ENCODE measurements around the gene ADAM12. TPM values are rescaled to one million over a fixed set of nuclear protein-coding genes. Genes with fewer than 3 reads are reported as not detected.

ADAM12 gene
- total RNA-seq, 1 experiment from 2014 or later: not detected

DNA sequence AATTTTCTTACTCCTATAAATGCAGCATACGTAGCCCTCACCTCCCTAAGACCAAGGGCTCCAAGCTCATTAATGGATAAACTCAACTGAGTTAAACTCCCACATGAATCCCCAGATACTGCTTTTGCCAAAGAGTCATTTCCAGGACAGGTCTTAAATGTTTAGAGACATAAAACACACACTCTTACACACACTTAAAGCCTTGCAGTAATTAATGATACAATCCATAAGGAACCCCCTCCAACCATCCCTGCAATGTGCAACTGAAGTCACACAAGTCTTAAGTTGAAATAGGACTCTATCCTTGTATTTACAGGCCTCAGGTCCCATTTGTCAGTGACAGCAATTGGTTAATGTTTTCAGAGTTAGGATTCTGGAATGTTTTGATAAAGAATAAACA is 297.8 kb downstream of the ADAM12 start:
- no peak for DNase-seq (ENCODE audit: low spot score)

DNA sequence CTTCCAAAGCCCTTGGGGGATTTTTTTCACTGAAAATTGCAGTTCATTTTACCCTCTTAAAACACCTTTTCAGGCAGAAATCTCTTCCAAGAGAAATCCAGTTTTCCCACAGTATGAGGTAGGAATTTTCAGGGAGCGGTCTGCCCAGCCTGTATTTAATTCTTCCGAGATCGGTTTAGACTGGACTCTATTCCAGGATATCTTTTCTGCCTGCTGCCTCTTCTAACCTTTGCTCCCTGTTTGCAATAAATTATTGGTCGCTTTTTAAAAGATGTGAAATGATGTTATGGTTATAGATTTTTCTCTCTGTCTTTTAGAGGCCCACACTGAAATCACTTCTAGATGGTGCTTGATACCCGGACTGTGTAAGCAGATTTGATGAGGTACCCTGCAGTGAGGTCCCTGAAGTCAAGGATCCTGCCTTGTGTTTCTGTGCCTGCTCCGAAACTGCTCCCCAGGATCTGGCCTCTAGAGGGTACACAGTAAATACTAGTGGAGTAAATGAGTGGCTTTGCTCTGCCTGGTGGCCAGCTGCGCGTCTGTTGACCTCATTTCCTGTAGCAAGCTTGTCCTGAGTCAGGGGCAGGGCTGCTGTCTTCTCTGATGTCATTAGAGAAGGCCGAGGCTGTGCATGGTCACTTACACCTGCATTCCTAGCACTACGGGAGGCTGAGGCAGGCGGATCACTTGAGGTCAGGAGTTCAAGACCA is 300.3 kb downstream of the ADAM12 start:
- no peak for DNase-seq (ENCODE audit: low spot score)

DNA sequence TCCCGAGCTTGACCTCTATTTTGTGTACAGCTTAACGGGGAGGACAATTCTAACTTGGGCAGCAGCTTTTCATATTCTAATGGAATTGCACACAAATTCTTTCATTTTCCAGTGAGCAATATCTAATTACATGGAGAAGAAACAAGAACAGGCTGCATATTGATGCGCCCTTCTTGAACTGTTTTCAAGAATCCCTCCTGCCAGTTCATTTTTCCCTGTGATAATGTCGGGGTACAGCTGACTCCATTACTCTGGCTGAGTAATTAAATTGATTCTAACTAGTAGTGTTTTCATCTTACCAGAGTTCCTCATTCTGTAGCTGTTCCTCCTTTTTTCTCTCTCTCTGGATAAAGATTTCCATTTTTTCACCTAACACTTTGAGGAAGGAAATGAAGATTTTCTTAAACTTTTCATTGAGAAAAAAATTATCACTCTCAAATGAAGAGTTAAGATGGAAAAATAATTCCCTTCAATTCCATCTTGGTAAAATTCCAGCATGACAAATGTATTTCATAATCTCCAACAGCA is 301.1 kb downstream of the ADAM12 start:
- no peak for DNase-seq (ENCODE audit: low spot score)

GRCh38 chr10:126085806-126086205 is 302.5 kb downstream of the ADAM12 start:
- DNase-seq (ENCODE audit: low spot score): no peak

GRCh38 chr10:126084369-126084768 is 303.9 kb downstream of the ADAM12 start:
- no peak for DNase-seq (ENCODE audit: low spot score)

- no peak for DNase-seq (ENCODE audit: low spot score)
Measured at GRCh38 chr10:126083009-126083408, 305.3 kb downstream of the ADAM12 start.

DNA sequence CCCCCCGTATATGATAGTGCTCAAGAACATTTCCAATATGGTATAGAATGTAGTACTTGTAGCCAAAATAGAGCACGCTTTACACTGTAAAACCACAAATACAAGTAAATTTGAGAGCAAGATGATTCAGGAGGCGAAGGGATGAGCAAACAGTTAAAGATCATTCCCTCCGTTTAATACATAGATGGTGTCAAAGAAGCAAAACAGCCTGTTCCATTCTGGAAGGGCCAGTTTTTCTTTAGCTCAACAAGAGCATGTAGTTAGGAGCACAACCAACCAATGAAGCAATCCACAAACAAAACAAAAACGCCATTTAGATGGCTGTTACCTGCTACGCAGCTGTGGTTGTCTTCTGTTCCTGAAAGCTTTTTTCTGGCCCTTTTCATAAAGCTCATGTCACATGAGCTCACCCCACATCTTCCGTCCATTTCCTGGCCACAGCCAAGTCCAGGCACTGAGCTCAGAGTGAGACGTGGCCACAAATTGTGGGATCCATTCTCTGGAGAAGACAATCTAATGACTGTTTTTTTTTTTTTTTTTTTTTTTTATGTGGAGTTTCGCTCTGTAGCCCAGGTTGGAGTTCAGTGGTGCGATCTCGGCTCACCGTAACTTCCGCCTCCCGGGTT is 306.3 kb downstream of the ADAM12 start:
- DNase-seq (ENCODE audit: low spot score): no peak

- DNase-seq (ENCODE audit: low spot score): no peak
Measured at GRCh38 chr10:126080879-126081411, 307.3 kb downstream of the ADAM12 start.

DNA sequence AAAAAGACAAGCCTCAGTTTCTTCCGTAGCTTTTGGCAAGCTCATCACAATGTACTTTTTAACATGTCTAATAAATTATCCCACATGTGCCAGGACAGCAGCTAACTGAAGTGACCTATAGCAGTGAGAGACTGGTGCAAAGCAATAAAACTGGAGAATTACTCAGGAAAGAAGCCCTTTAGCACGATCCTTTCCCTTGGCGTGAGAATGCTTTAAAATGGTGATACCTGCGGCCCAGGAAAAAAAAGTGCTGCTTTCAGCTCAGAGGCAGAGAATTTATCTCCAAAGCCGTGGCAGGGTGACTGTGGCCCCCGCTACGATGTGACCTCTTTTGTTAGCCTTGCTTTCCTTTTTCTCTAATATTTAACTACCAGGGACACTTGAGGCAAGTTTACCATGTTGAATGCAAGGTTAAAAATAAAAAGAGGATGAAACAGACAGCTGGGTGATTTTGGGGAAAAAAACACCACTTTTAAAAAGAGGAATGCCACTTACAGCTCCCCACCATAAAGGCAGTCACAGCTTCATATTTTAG is 307.9 kb downstream of the ADAM12 start:
- no peak for DNase-seq (ENCODE audit: low spot score)

GRCh38 chr10:126075009-126075408 is 313.3 kb downstream of the ADAM12 start:
- DNase-seq (ENCODE audit: low spot score): no peak

GRCh38 chr10:126074291-126074690 is 314.0 kb downstream of the ADAM12 start:
- no peak for DNase-seq (ENCODE audit: low spot score)

DNA sequence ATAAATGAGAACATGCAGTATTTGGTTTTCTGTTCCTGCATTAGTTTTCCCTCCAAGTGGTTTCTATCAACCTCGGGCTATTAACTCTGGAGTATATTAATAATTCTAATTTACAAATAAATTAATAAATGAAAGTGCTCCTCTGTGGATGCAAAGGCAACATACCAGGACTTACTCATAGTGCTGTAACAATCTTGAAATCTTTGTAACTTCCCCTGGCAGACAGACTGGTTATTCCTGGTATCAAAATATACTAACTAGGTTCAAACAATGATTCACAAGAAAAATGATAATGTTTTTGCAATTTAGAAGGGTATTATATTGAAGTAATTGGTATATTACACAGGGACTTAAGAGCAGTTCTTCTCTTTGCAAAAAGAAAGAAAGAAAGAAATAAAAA is 314.7 kb downstream of the ADAM12 start:
- DNase-seq (ENCODE audit: low spot score): no peak

DNA sequence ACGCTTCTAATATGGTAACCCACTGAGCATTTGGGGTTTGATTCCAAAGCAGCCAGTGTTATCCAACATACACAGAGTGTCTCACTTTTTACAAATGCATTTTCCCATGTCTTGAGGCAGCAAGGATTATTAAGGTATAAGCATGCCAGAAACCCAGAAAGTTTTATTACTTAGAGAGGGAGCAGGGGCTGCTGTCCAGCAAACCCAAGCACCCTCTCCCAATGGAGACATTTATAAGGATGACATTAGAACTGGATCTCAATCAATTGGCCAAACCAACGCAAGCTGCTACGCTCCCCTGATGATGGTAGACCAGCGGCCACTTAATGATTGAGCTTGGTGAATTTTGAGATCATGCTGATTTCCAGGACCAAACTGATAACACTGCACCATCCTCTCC is 315.7 kb downstream of the ADAM12 start:
- DNase-seq (ENCODE audit: low spot score): no peak

- DNase-seq (ENCODE audit: low spot score): no peak
Measured at GRCh38 chr10:126070476-126071215, 317.6 kb downstream of the ADAM12 start.

GRCh38 chr10:126068322-126068721 is 320.0 kb downstream of the ADAM12 start:
- DNase-seq (ENCODE audit: low spot score): no peak

DNA sequence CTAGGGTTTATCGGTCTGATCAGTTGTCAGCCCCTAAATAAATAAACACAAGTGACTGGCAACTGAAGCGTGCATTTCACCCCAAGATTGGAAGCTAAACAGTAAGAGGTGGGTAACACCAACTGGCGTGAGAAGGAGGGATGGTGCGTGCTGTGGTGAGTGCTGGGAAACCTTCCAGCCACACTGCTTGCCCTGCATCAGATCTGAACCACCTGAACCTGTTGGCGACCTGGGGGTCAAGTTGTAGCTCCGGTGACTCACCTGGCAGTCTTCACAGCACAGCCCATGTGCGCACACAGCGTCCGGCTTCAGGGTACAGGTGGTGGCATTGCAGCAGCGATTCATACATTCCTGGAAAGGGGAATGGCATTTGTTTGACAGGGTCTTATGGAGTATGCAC is 321.8 kb downstream of the ADAM12 start:
- no peak for DNase-seq (ENCODE audit: low spot score)

GRCh38 chr10:126065751-126066377 is 322.4 kb downstream of the ADAM12 start:
- DNase-seq (ENCODE audit: low spot score): no peak

GRCh38 chr10:126064512-126064911 is 323.8 kb downstream of the ADAM12 start:
- no peak for DNase-seq (ENCODE audit: low spot score)

- no peak for DNase-seq (ENCODE audit: low spot score)
Measured at GRCh38 chr10:126063353-126063791, 324.9 kb downstream of the ADAM12 start.

DNA sequence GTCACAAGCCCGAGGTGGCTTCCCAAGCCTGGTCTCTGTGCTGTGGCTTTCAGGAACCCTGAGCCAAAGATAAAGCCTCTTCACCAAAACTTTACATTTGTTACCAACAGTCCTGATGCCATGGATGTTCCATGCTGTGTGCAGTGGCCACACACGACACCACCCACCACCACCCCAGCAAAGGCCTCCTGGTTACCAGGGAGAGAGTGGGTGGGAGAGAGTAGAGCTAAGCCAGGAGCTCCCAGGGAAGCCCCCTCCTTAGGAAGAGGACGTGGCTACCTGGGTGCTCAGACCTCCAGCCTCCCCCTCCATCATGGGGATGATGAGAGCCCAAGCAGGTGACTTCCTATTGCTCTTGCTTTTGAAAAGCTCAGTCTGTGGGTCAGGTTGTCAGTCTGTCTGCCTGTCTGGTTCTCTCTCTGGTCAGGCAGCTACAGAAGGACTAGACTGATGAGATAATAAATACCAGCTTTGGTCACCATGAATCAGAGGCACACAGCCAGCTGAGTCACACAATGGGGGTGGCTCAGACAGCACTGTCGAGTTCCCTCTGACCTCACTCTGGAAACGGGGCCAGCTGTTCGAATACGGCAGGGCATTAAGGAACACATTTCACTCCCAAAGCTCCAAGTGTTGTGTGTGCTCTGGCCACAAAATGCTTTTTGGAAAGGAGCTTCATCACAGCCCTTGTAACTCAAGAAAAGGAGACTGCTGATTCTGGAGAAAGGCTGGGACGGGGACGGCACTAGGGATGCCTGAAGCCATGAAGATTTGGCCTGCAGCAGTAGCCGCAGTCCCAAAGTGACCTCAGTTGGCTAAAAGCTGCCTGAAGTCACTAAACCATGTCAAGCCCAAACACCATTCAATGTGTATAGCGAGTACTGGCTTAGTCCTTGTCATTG is 325.9 kb downstream of the ADAM12 start:
- peak; percentile 16 for DNase-seq (ENCODE audit: low spot score)
